PFSK-1 (cell line): ENCODE data around the gene SLC38A2.

Experiments
- FOXP2 ChIP-seq: optimal IDR thresholded peaks from 2 replicates; pipeline ENCODE3; 2011; ENCODE audit warnings: borderline replicate concordance, control low read depth, inconsistent platforms; ENCODE audit not compliant: insufficient read depth; ENCODE audit errors: extremely low read length, extremely low read depth
- POLR2AphosphoS5 ChIP-seq: IDR thresholded peaks from 2 replicates; pipeline ENCODE4 v1.6.1; 2012; ENCODE audit warnings: low read depth, mild to moderate bottlenecking, control low read depth, low read length, moderate library complexity
- SIN3A ChIP-seq: IDR thresholded peaks from 2 replicates; pipeline ENCODE4 v1.6.1; 2012; ENCODE audit warnings: mild to moderate bottlenecking, low read length, moderate library complexity, borderline replicate concordance; ENCODE audit not compliant: insufficient read depth
- TAF1 ChIP-seq: IDR thresholded peaks from 2 replicates; pipeline ENCODE4 v1.6.1; 2012; ENCODE audit warnings: low read length, control low read depth, borderline replicate concordance; ENCODE audit not compliant: insufficient read depth
- TF ChIP-seq, protein P1 (sequence below), 2 experiments: IDR thresholded peaks; 2 replicates each; pipeline versions ENCODE4 v1.6.1 to v1.8.0; 2011 to 2012; ENCODE audit warnings: low read depth in 2 of 2, low read length in 2 of 2, control low read depth in 1 of 2, inconsistent platforms in 1 of 2, mild to moderate bottlenecking in 1 of 2, moderate library complexity in 1 of 2; ENCODE audit not compliant: insufficient read depth in 1 of 2

GRCh38 chr12:46419675-46420074 is 47.1 kb upstream of the SLC38A2 start:
- no peak for TF ChIP-seq POLR2AphosphoS5
- no peak for TF ChIP-seq SIN3A
- TF ChIP-seq, protein P1, sequence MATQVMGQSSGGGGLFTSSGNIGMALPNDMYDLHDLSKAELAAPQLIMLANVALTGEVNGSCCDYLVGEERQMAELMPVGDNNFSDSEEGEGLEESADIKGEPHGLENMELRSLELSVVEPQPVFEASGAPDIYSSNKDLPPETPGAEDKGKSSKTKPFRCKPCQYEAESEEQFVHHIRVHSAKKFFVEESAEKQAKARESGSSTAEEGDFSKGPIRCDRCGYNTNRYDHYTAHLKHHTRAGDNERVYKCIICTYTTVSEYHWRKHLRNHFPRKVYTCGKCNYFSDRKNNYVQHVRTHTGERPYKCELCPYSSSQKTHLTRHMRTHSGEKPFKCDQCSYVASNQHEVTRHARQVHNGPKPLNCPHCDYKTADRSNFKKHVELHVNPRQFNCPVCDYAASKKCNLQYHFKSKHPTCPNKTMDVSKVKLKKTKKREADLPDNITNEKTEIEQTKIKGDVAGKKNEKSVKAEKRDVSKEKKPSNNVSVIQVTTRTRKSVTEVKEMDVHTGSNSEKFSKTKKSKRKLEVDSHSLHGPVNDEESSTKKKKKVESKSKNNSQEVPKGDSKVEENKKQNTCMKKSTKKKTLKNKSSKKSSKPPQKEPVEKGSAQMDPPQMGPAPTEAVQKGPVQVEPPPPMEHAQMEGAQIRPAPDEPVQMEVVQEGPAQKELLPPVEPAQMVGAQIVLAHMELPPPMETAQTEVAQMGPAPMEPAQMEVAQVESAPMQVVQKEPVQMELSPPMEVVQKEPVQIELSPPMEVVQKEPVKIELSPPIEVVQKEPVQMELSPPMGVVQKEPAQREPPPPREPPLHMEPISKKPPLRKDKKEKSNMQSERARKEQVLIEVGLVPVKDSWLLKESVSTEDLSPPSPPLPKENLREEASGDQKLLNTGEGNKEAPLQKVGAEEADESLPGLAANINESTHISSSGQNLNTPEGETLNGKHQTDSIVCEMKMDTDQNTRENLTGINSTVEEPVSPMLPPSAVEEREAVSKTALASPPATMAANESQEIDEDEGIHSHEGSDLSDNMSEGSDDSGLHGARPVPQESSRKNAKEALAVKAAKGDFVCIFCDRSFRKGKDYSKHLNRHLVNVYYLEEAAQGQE (IDR thresholded peaks at IDR 0.05; ENCODE audit: insufficient read depth in 1 of 2, low read depth in 2 of 2, low read length in 2 of 2): no peak
- TF ChIP-seq FOXP2: no peak
- no peak for TF ChIP-seq TAF1
